ENCODE measurements around the gene SLC2A6.
"Not testable (repeated sequence)": the region's sequence is repeated elsewhere in the genome, so short reads cannot be mapped to it uniquely, and the experiment has no call there.

Gene SLC2A6

GRCh38 chr9:133459476-133460404, 19.2 kb downstream of the SLC2A6 start, which contains the start of gene CACFD1:
Gene CACFD1 (plus strand): TSS chr9:133459978. CDS start chr9:133460067, 89 bp downstream.
- peak; percentile 91 for DNase-seq

- peak; percentile 15 for DNase-seq
These were observed 20.1 kb downstream of the SLC2A6 start for GRCh38 chr9:133458643-133459312.

- no peak for DNase-seq
These were observed 21.2 kb downstream of the SLC2A6 start for GRCh38 chr9:133457748-133458147.

GRCh38 chr9:133457233-133457632, 21.7 kb downstream of the SLC2A6 start:
- DNase-seq, result no peak

GRCh38 chr9:133456409-133456808, 22.5 kb downstream of the SLC2A6 start:
- no peak for DNase-seq

GRCh38 chr9:133455936-133456335, 23.0 kb downstream of the SLC2A6 start:
- no peak for DNase-seq

- DNase-seq, result no peak
These were observed 23.8 kb downstream of the SLC2A6 start for GRCh38 chr9:133454943-133455673.

- DNase-seq, result no peak
These were observed 24.6 kb downstream of the SLC2A6 start for GRCh38 chr9:133454325-133454724.

- DNase-seq, result peak; percentile 34
These were observed 25.2 kb downstream of the SLC2A6 start for GRCh38 chr9:133453651-133454050.

- DNase-seq, result no peak
These were observed 26.3 kb downstream of the SLC2A6 start for GRCh38 chr9:133452562-133452961.

GRCh38 chr9:133451865-133452264, 27.0 kb downstream of the SLC2A6 start:
- not testable (repeated sequence) for DNase-seq

GRCh38 chr9:133449760-133450159, 29.1 kb downstream of the SLC2A6 start:
- peak; percentile 38 for DNase-seq

- no peak for DNase-seq
These were observed 30.4 kb downstream of the SLC2A6 start for GRCh38 chr9:133448487-133448972.

GRCh38 chr9:133445293-133445969, 33.5 kb downstream of the SLC2A6 start:
- DNase-seq, result no peak

- peak; percentile 59 for DNase-seq
These were observed 34.9 kb downstream of the SLC2A6 start for GRCh38 chr9:133443982-133444381.

GRCh38 chr9:133443248-133443647, 35.7 kb downstream of the SLC2A6 start:
- DNase-seq, result no peak

GRCh38 chr9:133441571-133441970, 37.3 kb downstream of the SLC2A6 start:
- no peak for DNase-seq

- DNase-seq, result no peak
These were observed 38.0 kb downstream of the SLC2A6 start for GRCh38 chr9:133440874-133441273.

- no peak for DNase-seq
These were observed 39.6 kb downstream of the SLC2A6 start for GRCh38 chr9:133439337-133439736.

- no peak for DNase-seq
These were observed 41.0 kb downstream of the SLC2A6 start for GRCh38 chr9:133437753-133438531.

- DNase-seq, result no peak
These were observed 42.2 kb downstream of the SLC2A6 start for GRCh38 chr9:133436681-133437080.

Measured in DMS79 treated with DMSO at 0.1 percent for 48 hours (cell line).